Heart left ventricle (tissue), 16 donors: ENCODE results near the gene MOCS3. TPM values are rescaled to one million over a fixed set of nuclear protein-coding genes. Genes with fewer than 3 reads are reported as not detected.
A peak's percentile ranks its signal among the peaks of the same experiment; 100 is the strongest.

Source experiments
- ATAC-seq, 4 donors: fragments of 200-7000 bp; cut with Tn5 transposase; one replicate each; pipeline ENCODE4 v1.9.1; 2020 to 2022; ENCODE audit warnings: moderate library complexity in 4 of 4, mild to moderate bottlenecking in 3 of 4, moderate number of reproducible peaks in 1 of 4
- DNase-seq, 5 donors: peaks; one replicate each; pipeline ENCODE4 v3.0.0-alpha.2; 2020
- H3K27ac ChIP-seq, 12 donors: fragments of 200-600 bp; sonication (generic) in 4 of 12; one replicate each; pipeline versions ENCODE4 v1.5.0 to v1.8.0; 2016 to 2022; ENCODE audit warnings: mild to moderate bottlenecking in 2 of 12
- H3K27me3 ChIP-seq, 9 donors: fragments of 200-600 bp; sonication (generic) in 2 of 9; one replicate each; pipeline versions ENCODE4 v1.5.1 to v1.8.0; 2016 to 2022; ENCODE audit warnings: mild to moderate bottlenecking in 3 of 9
- H3K36me3 ChIP-seq, 9 donors: fragments of 200-600 bp; sonication (generic) in 2 of 9; one replicate each; pipeline versions ENCODE4 v1.5.0 to v1.8.0; 2018 to 2022; ENCODE audit warnings: mild to moderate bottlenecking in 2 of 9
- H3K4me1 ChIP-seq, 12 donors: fragments of 200-600 bp; sonication (generic) in 4 of 12; one replicate each; pipeline versions ENCODE4 v1.5.0 to v1.8.0; 2016 to 2022; ENCODE audit warnings: mild to moderate bottlenecking in 3 of 12
- H3K4me3 ChIP-seq, 12 donors: fragments of 200-600 bp; sonication (generic) in 4 of 12; one replicate each; pipeline versions ENCODE4 v1.5.0 to v1.8.0; 2017 to 2022; ENCODE audit warnings: mild to moderate bottlenecking in 9 of 12, moderate library complexity in 4 of 12
- H3K9me3 ChIP-seq, 12 donors: fragments of 200-600 bp; sonication (generic) in 4 of 12; one replicate each; pipeline versions ENCODE4 v1.5.0 to v1.8.0; 2016 to 2022; ENCODE audit warnings: mild to moderate bottlenecking in 1 of 12
- CTCF ChIP-seq, 12 donors: fragments of 200-600 bp; sonication (generic) in 4 of 12; IDR thresholded peaks; one replicate each; pipeline versions ENCODE4 v1.5.0 to v1.8.0; 2018 to 2022; ENCODE audit warnings: antibody characterized with exemption in 12 of 12, mild to moderate bottlenecking in 5 of 12
- POLR2A ChIP-seq, 2 donors: fragments of 450-650 bp; IDR thresholded peaks; one replicate each; pipeline ENCODE4 v1.6.1; 2017; ENCODE audit warnings: antibody characterized with exemption in 2 of 2, mild to moderate bottlenecking in 2 of 2, moderate library complexity in 2 of 2
- WGBS, 4 donors: extraction: QIAGEN DNeasy Blood & Tissue Kit in 2 of 4; methylation state at CpG; one replicate each; pipeline versions ENCODE4 v1.1.5 to v1.1.7; 2013 to 2018; 5-methylcytosine and 5-hydroxymethylcytosine counted together
- intact Hi-C, 10 donors: fragments of 100-400 bp; cut with DNase I; formaldehyde crosslinking; loops; one replicate each; pipeline versions ENCODE4 v1.11.1 to v1.14.2; 2022
- polyA plus RNA-seq, 2 donors: library from polyadenylated mRNA; stranded (reverse); fragments of 200-250 nt; gene quantifications; one replicate each; pipeline ENCODE4 v1.2.3, GENCODE V29; 2013
- total RNA-seq, 9 donors: library from RNA; depleted of rRNA in 2 of 9; stranded (reverse); fragments of >200 nt in 2 of 9; fragmentation: NEBNext Ultra II Directional in 3 of 9; extraction: Animal tissue kit (Norgen Biotek cat#: 25700) in 3 of 9; gene quantifications; one replicate each; pipeline versions ENCODE4 v1.1.0 to v1.2.4, GENCODE V29; 2016 to 2023
- donor health status: ischemic (EF 13 %, LVEDD 7.1; RV severe dilation, severe dysfunction).
- donor health status: healthy with polysubstance abuse.
- donor health status: DM: no; HTN: yes; CAD: no.
- donor health status: DM: no; HTN: no; CAD: no.
- donor health status: ischemic (EF 25% LVEDD 6.9; RV normal size, moderate dysfunction).
- donor health status: ischemic (EF 25% LVEDD 5.7; RV mildly dilated, moderate dysfunction).
- donor health status: healthy.
- donor health status: DM: yes; HTN: yes; CAD: no.
- donor health status: ischemic (EF 35%, LVEDD 5.7; RV mildly dilated, moderate dysfunction).
- donor health status: nonischemic (EF 11% LVEDD 7.7; RV severe dilation, severe dysfunction).
- donor health status: DM: yes; HTN: yes; CAD: no.
- donor health status: PGD.
- donor health status: ischemic (EF 29% LVEDD 5.4; RV normal size, mild dysfunction).
- donor health status: nonischemic (EF 23%, LVEDD 6.1; RV moderate dilation, normal function).

Gene MOCS3
- total and polyA plus RNA-seq, 11 donors: 1.2 to 3.9 (median 2.8) TPM

DNA sequence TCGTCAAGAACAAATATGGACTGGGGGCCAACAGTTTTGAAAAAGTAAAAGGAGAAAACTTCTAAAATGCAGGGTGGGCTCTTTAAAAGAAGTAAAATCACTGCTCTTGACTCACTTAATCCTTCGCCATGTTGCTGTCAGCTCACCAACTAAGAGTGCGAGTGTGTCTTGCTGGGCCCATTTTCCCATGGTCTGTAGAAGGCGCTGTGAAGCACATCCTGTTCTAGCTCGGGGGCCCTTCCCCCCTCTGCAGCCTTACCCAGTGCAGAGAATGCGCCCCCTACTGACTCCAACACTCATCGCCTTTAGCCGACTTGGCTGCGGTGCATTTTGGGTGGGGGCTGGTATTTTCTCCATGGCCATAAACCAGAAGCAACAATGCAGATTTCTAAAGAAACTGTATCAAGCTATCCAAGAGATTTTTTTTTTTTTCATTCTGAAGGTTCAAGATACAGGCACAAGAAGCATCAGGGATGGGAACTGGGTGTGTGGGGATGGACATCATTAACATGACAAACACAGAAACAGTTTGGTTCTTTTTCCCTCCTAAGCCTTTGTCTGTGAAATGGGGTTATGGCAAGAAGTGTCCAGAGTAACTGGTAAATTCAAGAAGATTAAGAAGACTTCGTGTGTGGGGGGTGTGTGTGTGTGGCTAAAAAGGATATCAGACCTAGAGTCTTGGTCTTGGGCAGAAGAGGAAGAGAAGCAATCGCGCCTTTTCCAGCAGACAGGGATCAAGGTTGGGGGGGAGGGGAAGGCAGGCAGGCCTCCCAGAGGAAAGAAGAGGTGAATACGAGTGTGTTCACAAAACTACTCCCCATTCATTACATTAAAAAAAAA lies 29.1 kb upstream of the MOCS3 start:
- peak overlapping the region; percentile 71 to 92 (median 78) for H3K4me3 ChIP-seq
- ATAC-seq (peak; percentile 71 to 79 (median 74)), DNase-seq (peak; percentile 86 to 92 (median 89))
- no peaks in the 10 kb centered on the region for H3K27me3 ChIP-seq
- peaks cover 0 to 62% (median 37%) of the 10 kb centered on the region in 12 donors for H3K4me1 ChIP-seq
- WGBS, 4 donors: 14 to 19% (median 16%) methylated on average over 13 of the region's 13 CpGs
- H3K9me3 ChIP-seq: no peaks in the 10 kb centered on the region
- H3K36me3 ChIP-seq: peaks cover 0 to 52% (median 28%) of the 10 kb centered on the region in 9 donors
- H3K27ac ChIP-seq: peak overlapping the region in 11 of 12 donors; percentile 63 to 99 (median 79)
- intact Hi-C loops: loop anchor here (1.0 to 10.0 kb wide), 10 partner anchors 29 to 305 kb away; partner anchors contain the start of genes BCAS4 (in 5 of the 10), DPM1 (in 2 of the 10) and MOCS3 (in 2 of the 10)
- TF ChIP-seq CTCF (IDR thresholded peaks at IDR 0.05) (peak; percentile 69 to 92 (median 80)), POLR2A (IDR thresholded peaks at IDR 0.05) (no peak)

GRCh38 chr20:50930139-50930975 lies 28.3 kb upstream of the MOCS3 start:
- intact Hi-C loops: loop anchor here in 5 of 10 donors (1.0 to 5.0 kb wide), 6 partner anchors 28 to 138 kb away; partner anchors contain the start of genes DPM1 (in 2 of the 5), MOCS3 (in 2 of the 5) and BCAS4 (in 1 of the 5)
- DNase-seq (peak; percentile 22 to 68 (median 33)), ATAC-seq (peak in 2 of 4 donors; percentile 1 to 3)
- TF ChIP-seq CTCF (IDR thresholded peaks at IDR 0.05) (no peak), POLR2A (IDR thresholded peaks at IDR 0.05) (no peak)
- Histone ChIP-seq H3K27ac (peak overlapping the region; percentile 94 to 100 (median 99)), H3K27me3 (no peaks in the 10 kb centered on the region), H3K4me1 (peaks cover 0 to 55% (median 32%) of the 10 kb centered on the region in 12 donors), H3K36me3 (peaks cover 0 to 54% (median 36%) of the 10 kb centered on the region in 9 donors), H3K9me3 (no peaks in the 10 kb centered on the region), H3K4me3 (peak overlapping the region; percentile 71 to 92 (median 78))
- WGBS, 4 donors: 0 to 1% (median 1%) methylated on average over 3 to 79 of the region's 79 CpGs

DNA sequence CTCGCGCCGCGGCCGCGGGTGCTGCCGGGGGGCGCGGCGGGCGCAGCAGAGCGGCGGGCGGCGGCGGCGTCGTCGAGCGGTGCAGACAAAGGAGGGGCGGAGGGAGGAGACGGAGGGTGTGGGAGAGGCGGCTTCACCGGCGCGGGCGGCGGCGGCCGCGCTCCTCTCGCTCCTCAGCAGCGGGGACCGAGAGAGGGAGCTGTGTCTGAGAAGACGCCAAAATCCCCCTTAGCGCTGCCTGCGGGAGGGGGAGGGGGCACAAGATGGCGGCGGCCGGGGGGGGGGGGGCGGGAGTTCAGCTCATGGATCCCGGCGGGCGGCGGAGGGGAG lies 27.7 kb upstream of the MOCS3 start:
- no peaks in the 10 kb centered on the region for H3K27me3 ChIP-seq
- no peaks in the 10 kb centered on the region for H3K9me3 ChIP-seq
- no peak for DNase-seq
- peak in 2 of 4 donors; percentile 39 to 51 for ATAC-seq
- peak overlapping the region; percentile 94 to 100 (median 99) for H3K27ac ChIP-seq
- intact Hi-C loops: loop anchor here in 5 of 10 donors (1.0 to 5.0 kb wide), 7 partner anchors 27 to 139 kb away; partner anchors contain the start of genes DPM1 (in 3 of the 5), MOCS3 (in 3 of the 5) and BCAS4 (in 1 of the 5)
- peak overlapping the region; percentile 43 to 92 (median 67) for H3K4me3 ChIP-seq
- WGBS, 4 donors: 1% methylated on average over 21 to 44 of the region's 45 CpGs
- H3K4me1 ChIP-seq: peaks cover 0 to 49% (median 27%) of the 10 kb centered on the region in 12 donors
- no peak for TF ChIP-seq CTCF (IDR thresholded peaks at IDR 0.05)
- TF ChIP-seq POLR2A (IDR thresholded peaks at IDR 0.05): no peak
- peaks cover 0 to 54% (median 42%) of the 10 kb centered on the region in 9 donors for H3K36me3 ChIP-seq
